Measurements from ENCODE around the gene MMP25. TPM values are rescaled to one million over a fixed set of nuclear protein-coding genes. Genes with fewer than 3 reads are reported as not detected.
A peak's percentile ranks its signal among the peaks of the same experiment; 100 is the strongest.

Gene MMP25
- total and polyA plus RNA-seq, 10 of the 15 experiments (the other 5 are each of a cell fraction or from before 2014, with no cell fraction given), result 0.03 to 0.36 (median 0.13) TPM; not detected in 1

GRCh38 chr16:3059041-3059722 lies 12.8 kb downstream of the MMP25 start:
- Histone ChIP-seq H3K36me3 (ENCODE audit: control insufficient read depth in 2 of 2, insufficient read depth in 2 of 2, low read length in 1 of 2) (no peaks in the 10 kb centered on the region), H2AFZ (ENCODE audit: control insufficient read depth, low read depth, low read length) (peak overlapping the region; percentile 87), H4K20me1 (ENCODE audit: control insufficient read depth, insufficient read depth) (no peaks in the 10 kb centered on the region), H3K79me2 (ENCODE audit: control insufficient read depth, insufficient read depth, low read length) (no peaks in the 10 kb centered on the region), H3K4me2 (ENCODE audit: control insufficient read depth, insufficient read depth) (peak overlapping the region; percentile 75), H3K27ac (ENCODE audit: control insufficient read depth, insufficient read depth) (peak overlapping the region; percentile 70), H3K4me3 (peak overlapping the region; percentile 87), H3K27me3 (replicated peaks in 1 of 2; ENCODE audit: control insufficient read depth in 2 of 2, insufficient read depth in 2 of 2, low read length in 1 of 2) (no peaks in the 10 kb centered on the region), H3K9ac (ENCODE audit: control insufficient read depth, insufficient read depth, low read length) (peak overlapping the region; percentile 82), H3K9me3 (replicated peaks; ENCODE audit: control insufficient read depth, insufficient read depth, low read length) (no peaks in the 10 kb centered on the region; the same call in 2 of the 3 replicates), H3K4me1 (ENCODE audit: control insufficient read depth, insufficient read depth, low read length) (peaks cover 16% of the 10 kb centered on the region)
- peak; percentile 97 for ATAC-seq
- ChIA-PET SMC1A (ENCODE audit: uncharacterized antibody, unreplicated experiment) (interaction anchor here (0.7 to 3.9 kb wide), 13 partner anchors 11 to 107 kb away, joined by 3 to 53 read pairs (median 4); no protein-coding TSS in a partner anchor), POLR2A (interaction anchor here (0.6 to 1.7 kb wide), 9 partner anchors 18 to 1071 kb away, joined by 3 to 12 read pairs (median 5); partner anchors contain the start of genes HCFC1R1, THOC6 and ZNF213), CTCF (interaction anchor here (0.6 to 9.5 kb wide), 33 partner anchors 10 to 112 kb away, joined by 3 to 174 read pairs (median 5); partner anchors contain the start of genes HCFC1R1, THOC6 and ZNF213), RAD21 (ENCODE audit: unreplicated experiment) (interaction anchor here (0.6 to 3.0 kb wide), 20 partner anchors 16 to 113 kb away, joined by 3 to 72 read pairs (median 6); partner anchors contain the start of genes TNFRSF12A and ZNF213)
- no peak for FAIRE-seq
- intact Hi-C loops (cut with micrococcal nuclease; ENCODE audit: unreplicated experiment) (loop anchor here (1.0 to 2.0 kb wide), 3 partner anchors 36 to 108 kb away; no protein-coding TSS in a partner anchor), in situ Hi-C loops (cut with MboI) (no loop called here)
- no TSS peak for BruUV-seq (replicated peaks)
- no peak for DNase-seq (ENCODE audit: low read depth, low spot score)
- 3% methylated on average over 32 of the region's 67 CpGs for WGBS (ENCODE audit: insufficient coverage, insufficient replicate concordance, low lambda C conversion rate, missing lambda C conversion rate)
- TF ChIP-seq ZNF217 (IDR thresholded peaks at IDR 0.05), result peak; percentile 55; the same call in 1 of the 2 replicates
- peak; percentile 74; the same call in 1 of the 2 replicates for TF ChIP-seq BACH1 (IDR thresholded peaks at IDR 0.05; ENCODE audit: borderline replicate concordance)
- TF ChIP-seq RAD21 (IDR thresholded peaks at IDR 0.05; ENCODE audit: insufficient read depth, low read depth, low read length), result peak; percentile 93
- peak; percentile 60; the same call in 1 of the 2 replicates for TF ChIP-seq ZNF687 (IDR thresholded peaks at IDR 0.05)
- 0 out of 2 replicates have a peak, but pooled peaks have one; percentile 15 for TF ChIP-seq CREM (IDR thresholded peaks at IDR 0.05; ENCODE audit: low read depth)
- peak; percentile 87 for TF ChIP-seq ZNF592 (IDR thresholded peaks at IDR 0.05)
- TF ChIP-seq CBFB (IDR thresholded peaks at IDR 0.05; ENCODE audit: low read depth), result no peak
- TF ChIP-seq MEF2A (IDR thresholded peaks at IDR 0.05; ENCODE audit: insufficient read depth, low read depth, low read length), result 0 out of 2 replicates have a peak, but pooled peaks have one; percentile 19
- TF ChIP-seq POLR2A (IDR thresholded peaks at IDR 0.05; ENCODE audit: low read depth, low read length), result peak; percentile 71
- peak; percentile 71 to 94 (median 85) for TF ChIP-seq CTCF (IDR thresholded peaks at IDR 0.05 in 2 of 3, conservative IDR thresholded peaks at IDR 0.05 in 1 of 3; ENCODE audit: control insufficient read depth in 2 of 3, extremely low read depth in 1 of 3, insufficient read depth in 1 of 3, low read depth in 3 of 3, low read length in 3 of 3)
- TF ChIP-seq DPF2 (IDR thresholded peaks at IDR 0.05), result peak; percentile 58
- peak in 1 of 2 experiments; percentile 63; a peak in 2 of 3 replicates for TF ChIP-seq EGR1 (IDR thresholded peaks at IDR 0.05; ENCODE audit: borderline replicate concordance in 1 of 2, low read depth in 2 of 2, low read length in 2 of 2)
